GM12878 (cell line): Measurements from ENCODE around the gene SSPN. TPM values are rescaled to one million over a fixed set of nuclear protein-coding genes. Genes with fewer than 3 reads are reported as not detected.
A peak's percentile ranks its signal among the peaks of the same experiment; 100 is the strongest.

Experiments used
- ATAC-seq: fragments of 200-7000 bp; cut with Tn5 transposase; 3 replicates; pipeline ENCODE4 v1.9.1; 2020; ENCODE audit warnings: mild to moderate bottlenecking, moderate library complexity
- BruUV-seq: library from RNA; stranded (reverse); fragments of 400-500 nt; replicated peaks from 2 replicates; lab custom pipeline; 2021; lab: Mats Ljungman, UMichigan
- CTCF ChIA-PET: fragments of 300-600 bp; sonication (Branson Sonifier 250); formaldehyde crosslinking; extraction: SDS; loops from one replicate; lab custom pipeline; 2021; ENCODE audit warnings: inconsistent platforms; lab: Yijun Ruan, JAX
- POLR2A ChIA-PET: fragments of 350-600 bp; formaldehyde crosslinking; extraction: SDS; loops from one replicate; lab custom pipeline; 2021; ENCODE audit warnings: inconsistent platforms; lab: Charles Lee
- RAD21 ChIA-PET: fragments of 300-600 bp; sonication (Branson Sonifier 250); formaldehyde crosslinking; loops from one replicate; lab custom pipeline; 2023; ENCODE audit warnings: antibody characterized with exemption; ENCODE audit not compliant: unreplicated experiment; lab: Charles Lee
- SMC1A ChIA-PET: fragments of 300-600 bp; sonication (Branson Sonifier 250); formaldehyde crosslinking; loops from one replicate; lab custom pipeline; 2023; ENCODE audit not compliant: unreplicated experiment, uncharacterized antibody; lab: Charles Lee
- DNase-seq: peaks from one replicate; pipeline ENCODE4 v3.0.0-alpha.2; 2011; ENCODE audit warnings: low read depth, low spot score
- FAIRE-seq: peaks from 3 replicates; lab custom pipeline; 2011; peaks lifted over from hg19 to GRCh38; lab: Jason Lieb, UNC
- H2AFZ ChIP-seq: 2 replicates; pipeline ENCODE4 v1.6.0; 2011; ENCODE audit warnings: low read depth, low read length, control low read depth; ENCODE audit not compliant: control insufficient read depth
- H3K27ac ChIP-seq: 2 replicates; pipeline ENCODE4 v1.5.1; 2011; ENCODE audit warnings: control low read depth; ENCODE audit not compliant: control insufficient read depth, insufficient read depth
- H3K27me3 ChIP-seq, 2 experiments: replicated peaks in 1 of 2; 2 replicates each; pipeline versions ENCODE4 v1.6.0 to v1.6.1; 2011; ENCODE audit warnings: low read length in 1 of 2; ENCODE audit not compliant: control insufficient read depth in 2 of 2, insufficient read depth in 2 of 2
- H3K36me3 ChIP-seq, 2 experiments: 2 replicates each; pipeline ENCODE4 v1.5.1; 2011; ENCODE audit warnings: low read length in 1 of 2; ENCODE audit not compliant: control insufficient read depth in 2 of 2, insufficient read depth in 2 of 2
- H3K4me1 ChIP-seq: 2 replicates; pipeline ENCODE4 v1.6.1; 2011; ENCODE audit warnings: mild to moderate bottlenecking, low read length, moderate library complexity, mixed read lengths; ENCODE audit not compliant: control insufficient read depth, insufficient read depth
- H3K4me2 ChIP-seq: 2 replicates; pipeline ENCODE4 v1.6.0; 2011; ENCODE audit warnings: control low read depth; ENCODE audit not compliant: control insufficient read depth, insufficient read depth
- H3K4me3 ChIP-seq: fragments of 200-600 bp; sonication (generic); 2 replicates; pipeline ENCODE4 v1.5.1; 2016
- H3K79me2 ChIP-seq: 2 replicates; pipeline ENCODE4 v1.6.0; 2011; ENCODE audit warnings: low read length; ENCODE audit not compliant: control insufficient read depth, insufficient read depth
- H3K9ac ChIP-seq: 2 replicates; pipeline ENCODE4 v1.8.0; 2011; ENCODE audit warnings: low read length, control low read depth, mixed read lengths; ENCODE audit not compliant: control insufficient read depth, insufficient read depth
- H3K9me3 ChIP-seq: replicated peaks from 3 replicates; pipeline ENCODE4 v1.5.1; 2011; ENCODE audit warnings: mild to moderate bottlenecking, low read length; ENCODE audit not compliant: control insufficient read depth, insufficient read depth
- H4K20me1 ChIP-seq: 2 replicates; pipeline ENCODE4 v1.6.0; 2011; ENCODE audit not compliant: control insufficient read depth, insufficient read depth
- BRCA1 ChIP-seq: IDR thresholded peaks from 2 replicates; pipeline ENCODE4 v1.6.1; 2011; ENCODE audit warnings: low read depth, low read length, improper control_type of control experiment
- CBFB ChIP-seq: IDR thresholded peaks from 2 replicates; pipeline ENCODE4 v1.6.1; 2016; ENCODE audit warnings: antibody characterized with exemption, low read depth
- EP300 ChIP-seq, 2 experiments: fragments of 150-350 bp in 1 of 2; IDR thresholded peaks; 2 replicates each; pipeline ENCODE4 v1.6.1; 2011 to 2012; ENCODE audit warnings: low read depth in 2 of 2, low read length in 2 of 2, borderline replicate concordance in 1 of 2, improper control_type of control experiment in 1 of 2, inconsistent platforms in 1 of 2; ENCODE audit not compliant: control insufficient read depth in 1 of 2
- FOXK2 ChIP-seq: fragments of 450-650 bp; IDR thresholded peaks from 2 replicates; pipeline ENCODE4 v1.6.1; 2017; ENCODE audit warnings: mild to moderate bottlenecking, moderate library complexity
- HDGF ChIP-seq: fragments of 450-650 bp; IDR thresholded peaks from 2 replicates; pipeline ENCODE4 v1.6.1; 2016; ENCODE audit warnings: antibody characterized with exemption
- NFYA ChIP-seq: IDR thresholded peaks from 2 replicates; pipeline ENCODE4 v1.6.1; 2011; ENCODE audit warnings: low read depth, mild to moderate bottlenecking, low read length, improper control_type of control experiment, borderline replicate concordance
- RELA ChIP-seq: fragments of 450-650 bp; IDR thresholded peaks from 2 replicates; pipeline ENCODE4 v1.8.0; 2014; ENCODE audit warnings: borderline replicate concordance; ENCODE audit not compliant: partially characterized antibody
- TBL1XR1 ChIP-seq: IDR thresholded peaks from 2 replicates; pipeline ENCODE4 v1.6.1; 2012; ENCODE audit warnings: low read depth, low read length, improper control_type of control experiment
- ZNF622 ChIP-seq: fragments of 450-650 bp; IDR thresholded peaks from 2 replicates; pipeline ENCODE4 v1.6.1; 2017; ENCODE audit warnings: mild to moderate bottlenecking, inconsistent platforms
- WGBS: methylation state at CpG from one replicate; pipeline ENCODE4 v1.1.6; 2016; ENCODE audit warnings: low lambda C conversion rate; ENCODE audit not compliant: insufficient replicate concordance, insufficient coverage; ENCODE audit errors: missing lambda C conversion rate; 5-methylcytosine and 5-hydroxymethylcytosine counted together
- in situ Hi-C: fragments of 300-500 bp; cut with MboI; formaldehyde crosslinking; loops from 9 replicates; pipeline ENCODE4 v1.14.3; 2018; ENCODE audit warnings: mixed read lengths
- intact Hi-C: fragments of 100-400 bp; cut with micrococcal nuclease; formaldehyde crosslinking; loops from one replicate; pipeline ENCODE4 v1.14.2; 2022; ENCODE audit not compliant: unreplicated experiment
- polyA plus RNA-seq, 11 experiments: library from polyadenylated mRNA; depleted of rRNA in 4 of 11; unstranded in 6 of 11; stranded (reverse) in 5 of 11; fragments of >200 nt; fragmentation: Nextera tagmentation in 4 of 11; fragmentation: Illumina TruSeq in 1 of 11; extraction: Ambion mirVana in 4 of 11; extraction: Trizol in 1 of 11; gene quantifications; 1 replicate in 1 of 11; 2 replicates in 10 of 11; pipeline versions ENCODE4 v1.2.1 to v1.2.3, GENCODE V29; 2011 to 2016; ENCODE audit warnings: inconsistent platforms in 2 of 11, missing spikeins in 2 of 11, low read depth in 1 of 11
- total RNA-seq, 4 experiments: library from RNA; depleted of rRNA in 3 of 4; stranded (reverse); fragments of >200 nt in 3 of 4; fragmentation: Illumina TruSeq in 1 of 4; extraction: Trizol in 1 of 4; gene quantifications; 2 replicates each; pipeline versions ENCODE4 v1.2.1 to v1.2.3, GENCODE V29; 2013 to 2021
- TF ChIP-seq, protein P1 (sequence below): fragments of 450-650 bp; IDR thresholded peaks from 2 replicates; pipeline ENCODE4 v1.6.1; 2016; ENCODE audit warnings: mild to moderate bottlenecking
- TF ChIP-seq, protein P2 (sequence below), 3 experiments: IDR thresholded peaks in 2 of 3; conservative IDR thresholded peaks in 1 of 3; 2 replicates each; pipeline ENCODE4 v1.5.1; 2011; ENCODE audit warnings: low read depth in 3 of 3, low read length in 3 of 3, mild to moderate bottlenecking in 3 of 3, control low read depth in 2 of 3, moderate library complexity in 2 of 3, inconsistent platforms in 1 of 3, mixed read lengths in 1 of 3; ENCODE audit not compliant: control insufficient read depth in 2 of 3, insufficient read depth in 1 of 3; ENCODE audit errors: extremely low read depth in 1 of 3

Gene SSPN
- total and polyA plus RNA-seq, 10 of the 15 experiments (the other 5 are each of a cell fraction or from before 2014, with no cell fraction given): 0.04 to 0.41 (median 0.28) TPM; not detected in 5

DNA sequence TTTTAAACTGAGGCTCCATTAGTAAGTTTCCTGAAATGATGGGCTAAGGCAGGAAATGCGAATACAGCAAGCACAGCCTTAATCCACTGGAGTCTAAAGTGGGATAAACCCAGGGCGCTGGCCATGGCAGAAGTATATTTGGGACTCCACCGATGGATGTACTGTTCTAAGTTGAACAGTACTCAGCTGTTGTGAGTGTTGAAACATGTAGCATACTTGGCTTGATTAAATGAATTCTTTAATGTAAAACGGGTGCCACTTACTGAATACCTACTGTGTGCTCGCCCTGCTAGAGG, 996 bp downstream of the SSPN start:
- POLR2A ChIA-PET: no interaction called here
- BruUV-seq: no TSS peak
- no peaks in the 10 kb centered on the region for H4K20me1 ChIP-seq
- H3K4me3 ChIP-seq: 0 out of 2 replicates have a peak overlapping the region, but pooled peaks have one; percentile 52
- no peaks in the 10 kb centered on the region for H3K9me3 ChIP-seq
- H3K27ac ChIP-seq: no peak overlapping the region
- in situ Hi-C loops (no loop called here), intact Hi-C loops (no loop called here)
- no peak overlapping the region for H3K4me2 ChIP-seq
- RAD21 ChIA-PET: interaction anchor here (0.8 kb wide), 1 partner anchor 76 kb away, joined by 5 read pairs; no protein-coding TSS in a partner anchor
- ATAC-seq (no peak), DNase-seq (no peak), FAIRE-seq (no peak)
- CTCF ChIA-PET: interaction anchor here (1.1 kb wide), 1 partner anchor 25 kb away, joined by 3 read pairs; no protein-coding TSS in a partner anchor
- no peaks in the 10 kb centered on the region for H3K36me3 ChIP-seq
- H3K9ac ChIP-seq: no peak overlapping the region
- H3K27me3 ChIP-seq: peaks cover 4 to 6% of the 10 kb centered on the region in 2 experiments; a peak in 3 of 4 replicates
- no peaks in the 10 kb centered on the region for H3K4me1 ChIP-seq
- WGBS: 51% methylated on average over 5 of the region's 5 CpGs
- no peaks in the 10 kb centered on the region for H3K79me2 ChIP-seq
- H2AFZ ChIP-seq: no peak overlapping the region
- TF ChIP-seq ZNF622: no peak
- no peak for TF ChIP-seq FOXK2
- SMC1A ChIA-PET: interaction anchor here (1.0 to 2.4 kb wide), 5 partner anchors 33 to 102 kb away, joined by 4 to 8 read pairs (median 4); no protein-coding TSS in a partner anchor

DNA sequence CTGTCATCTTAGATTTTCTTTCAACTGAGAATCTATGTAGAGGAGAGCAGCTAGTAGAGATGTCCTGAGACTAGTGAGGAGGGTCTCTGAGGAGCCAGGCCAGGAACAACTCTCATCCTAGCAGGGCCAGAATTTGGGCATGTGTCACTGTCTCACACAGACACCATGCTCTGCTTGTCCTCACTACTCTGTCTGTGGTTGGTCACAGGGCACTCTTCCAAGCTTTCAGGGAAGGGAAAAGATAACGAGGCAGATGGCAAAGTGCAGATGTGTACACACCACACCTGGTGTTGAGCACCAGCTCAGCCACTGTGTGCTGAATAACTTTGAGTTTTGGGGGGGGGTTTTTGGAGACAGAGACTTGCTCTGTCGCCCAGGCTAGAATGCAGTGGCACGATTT, 2.5 kb downstream of the SSPN start:
- BruUV-seq: no TSS peak
- Histone ChIP-seq H2AFZ (no peak overlapping the region), H3K79me2 (no peaks in the 10 kb centered on the region), H3K9ac (no peak overlapping the region), H3K4me3 (no peak overlapping the region), H3K36me3 (no peaks in the 10 kb centered on the region), H3K4me1 (no peaks in the 10 kb centered on the region), H3K27ac (no peak overlapping the region), H3K27me3 (peaks cover 4 to 6% of the 10 kb centered on the region in 2 experiments; a peak in 3 of 4 replicates), H3K4me2 (no peak overlapping the region), H3K9me3 (no peaks in the 10 kb centered on the region), H4K20me1 (no peaks in the 10 kb centered on the region)
- ChIA-PET POLR2A (no interaction called here), SMC1A (interaction anchor here (0.7 to 1.6 kb wide), 8 partner anchors 16 to 79 kb away, joined by 3 to 8 read pairs (median 3); no protein-coding TSS in a partner anchor), RAD21 (interaction anchor here (0.8 to 1.1 kb wide), 4 partner anchors 42 to 101 kb away, joined by 3 read pairs; no protein-coding TSS in a partner anchor), CTCF (interaction anchor here (1.3 kb wide), 1 partner anchor 96 kb away, joined by 4 read pairs; no protein-coding TSS in a partner anchor)
- in situ Hi-C loops (no loop called here), intact Hi-C loops (no loop called here)
- 64% methylated on average over 3 of the region's 3 CpGs for WGBS
- FAIRE-seq: no peak
- ATAC-seq: no peak
- no peak for DNase-seq
- TF ChIP-seq, protein P1, sequence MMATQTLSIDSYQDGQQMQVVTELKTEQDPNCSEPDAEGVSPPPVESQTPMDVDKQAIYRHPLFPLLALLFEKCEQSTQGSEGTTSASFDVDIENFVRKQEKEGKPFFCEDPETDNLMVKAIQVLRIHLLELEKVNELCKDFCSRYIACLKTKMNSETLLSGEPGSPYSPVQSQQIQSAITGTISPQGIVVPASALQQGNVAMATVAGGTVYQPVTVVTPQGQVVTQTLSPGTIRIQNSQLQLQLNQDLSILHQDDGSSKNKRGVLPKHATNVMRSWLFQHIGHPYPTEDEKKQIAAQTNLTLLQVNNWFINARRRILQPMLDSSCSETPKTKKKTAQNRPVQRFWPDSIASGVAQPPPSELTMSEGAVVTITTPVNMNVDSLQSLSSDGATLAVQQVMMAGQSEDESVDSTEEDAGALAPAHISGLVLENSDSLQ: no peak
- TF ChIP-seq TBL1XR1 (no peak), RELA (no peak), BRCA1 (no peak), NFYA (no peak), EP300 (IDR thresholded peaks at IDR 0.05; ENCODE audit: borderline replicate concordance in 1 of 2, control insufficient read depth in 1 of 2, low read depth in 2 of 2, low read length in 2 of 2) (no peak), CBFB (no peak), HDGF (no peak)
- TF ChIP-seq, protein P2, sequence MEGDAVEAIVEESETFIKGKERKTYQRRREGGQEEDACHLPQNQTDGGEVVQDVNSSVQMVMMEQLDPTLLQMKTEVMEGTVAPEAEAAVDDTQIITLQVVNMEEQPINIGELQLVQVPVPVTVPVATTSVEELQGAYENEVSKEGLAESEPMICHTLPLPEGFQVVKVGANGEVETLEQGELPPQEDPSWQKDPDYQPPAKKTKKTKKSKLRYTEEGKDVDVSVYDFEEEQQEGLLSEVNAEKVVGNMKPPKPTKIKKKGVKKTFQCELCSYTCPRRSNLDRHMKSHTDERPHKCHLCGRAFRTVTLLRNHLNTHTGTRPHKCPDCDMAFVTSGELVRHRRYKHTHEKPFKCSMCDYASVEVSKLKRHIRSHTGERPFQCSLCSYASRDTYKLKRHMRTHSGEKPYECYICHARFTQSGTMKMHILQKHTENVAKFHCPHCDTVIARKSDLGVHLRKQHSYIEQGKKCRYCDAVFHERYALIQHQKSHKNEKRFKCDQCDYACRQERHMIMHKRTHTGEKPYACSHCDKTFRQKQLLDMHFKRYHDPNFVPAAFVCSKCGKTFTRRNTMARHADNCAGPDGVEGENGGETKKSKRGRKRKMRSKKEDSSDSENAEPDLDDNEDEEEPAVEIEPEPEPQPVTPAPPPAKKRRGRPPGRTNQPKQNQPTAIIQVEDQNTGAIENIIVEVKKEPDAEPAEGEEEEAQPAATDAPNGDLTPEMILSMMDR (IDR thresholded peaks at IDR 0.05 in 2 of 3, conservative IDR thresholded peaks at IDR 0.05 in 1 of 3; ENCODE audit: control insufficient read depth in 2 of 3, extremely low read depth in 1 of 3, insufficient read depth in 1 of 3, low read depth in 3 of 3, low read length in 3 of 3): no peak
